Measurements from ENCODE around the gene SCN5A. TPM values are rescaled to one million over a fixed set of nuclear protein-coding genes. Genes with fewer than 3 reads are reported as not detected.

Gene SCN5A
- total RNA-seq, 1 donor from 2014 or later = 3.3 TPM

- Mint-ChIP-seq H3K4me1 (ENCODE audit: low read depth, unreplicated experiment) (no peaks in the 10 kb centered on the region), H3K4me3 (ENCODE audit: unreplicated experiment) (no peak overlapping the region), H3K9me3 (ENCODE audit: unreplicated experiment) (no peaks in the 10 kb centered on the region), H3K36me3 (ENCODE audit: low read depth, unreplicated experiment) (no peaks in the 10 kb centered on the region), H3K27me3 (ENCODE audit: low read depth, unreplicated experiment) (peaks cover 21% of the 10 kb centered on the region), H3K27ac (ENCODE audit: unreplicated experiment) (no peak overlapping the region)
- no peaks in the 10 kb centered on the region for H3K4me1 ChIP-seq (ENCODE audit: insufficient read depth, low read length)
- no peaks in the 10 kb centered on the region for H3K79me2 ChIP-seq (ENCODE audit: insufficient read depth, low read length)
- H4K20me1 ChIP-seq (ENCODE audit: insufficient read depth, low read length) = no peaks in the 10 kb centered on the region
- no peak for TF ChIP-seq CTCF (IDR thresholded peaks at IDR 0.05; ENCODE audit: insufficient read depth, low read depth, low read length)
- TF ChIP-seq EZH2 (IDR thresholded peaks at IDR 0.05; ENCODE audit: insufficient read depth, low read length) = no peak
- H3K9me3 ChIP-seq (ENCODE audit: insufficient read depth, low read depth, low read length) = no peaks in the 10 kb centered on the region
- H3K4me2 ChIP-seq (ENCODE audit: low read length) = no peak overlapping the region
- peaks cover 33% of the 10 kb centered on the region for H3K27me3 ChIP-seq (ENCODE audit: insufficient read depth, low read length)
- no peak overlapping the region for H3K27ac ChIP-seq (ENCODE audit: low read depth, low read length)
- H3K9ac ChIP-seq (ENCODE audit: low read length) = no peak overlapping the region
- no peak for FAIRE-seq
- no peak overlapping the region for H2AFZ ChIP-seq (ENCODE audit: low read depth, low read length)
- no peak overlapping the region for H3K4me3 ChIP-seq (ENCODE audit: insufficient read depth, low read depth, low read length)
- H3K36me3 ChIP-seq (ENCODE audit: insufficient read depth, low read length) = no peaks in the 10 kb centered on the region
- no peak for DNase-seq (ENCODE audit: low read depth)
These were observed 6.4 kb downstream of the SCN5A start for GRCh38 chr3:38643090-38643489.

GRCh38 chr3:38641461-38642110 lies 7.9 kb downstream of the SCN5A start:
- Histone ChIP-seq H3K9me3 (ENCODE audit: insufficient read depth, low read depth, low read length) (no peaks in the 10 kb centered on the region), H3K4me3 (ENCODE audit: insufficient read depth, low read depth, low read length) (no peak overlapping the region), H3K27ac (ENCODE audit: low read depth, low read length) (no peak overlapping the region), H3K4me1 (ENCODE audit: insufficient read depth, low read length) (no peaks in the 10 kb centered on the region), H3K79me2 (ENCODE audit: insufficient read depth, low read length) (no peaks in the 10 kb centered on the region), H3K27me3 (ENCODE audit: insufficient read depth, low read length) (peaks cover 26% of the 10 kb centered on the region), H4K20me1 (ENCODE audit: insufficient read depth, low read length) (no peaks in the 10 kb centered on the region), H3K4me2 (ENCODE audit: low read length) (no peak overlapping the region), H3K9ac (ENCODE audit: low read length) (no peak overlapping the region), H2AFZ (ENCODE audit: low read depth, low read length) (no peak overlapping the region), H3K36me3 (ENCODE audit: insufficient read depth, low read length) (no peaks in the 10 kb centered on the region)
- Mint-ChIP-seq H3K4me3 (ENCODE audit: unreplicated experiment) (no peak overlapping the region), H3K27ac (ENCODE audit: unreplicated experiment) (no peak overlapping the region), H3K9me3 (ENCODE audit: unreplicated experiment) (no peaks in the 10 kb centered on the region), H3K4me1 (ENCODE audit: low read depth, unreplicated experiment) (no peaks in the 10 kb centered on the region), H3K36me3 (ENCODE audit: low read depth, unreplicated experiment) (no peaks in the 10 kb centered on the region), H3K27me3 (ENCODE audit: low read depth, unreplicated experiment) (peaks cover 33% of the 10 kb centered on the region)
- FAIRE-seq (no peak), DNase-seq (ENCODE audit: low read depth) (no peak)
- TF ChIP-seq CTCF (IDR thresholded peaks at IDR 0.05; ENCODE audit: insufficient read depth, low read depth, low read length) (no peak), EZH2 (IDR thresholded peaks at IDR 0.05; ENCODE audit: insufficient read depth, low read length) (no peak)

GRCh38 chr3:38640661-38641452 lies 8.6 kb downstream of the SCN5A start:
- Histone ChIP-seq H3K9ac (ENCODE audit: low read length) (no peak overlapping the region), H3K4me1 (ENCODE audit: insufficient read depth, low read length) (no peaks in the 10 kb centered on the region), H2AFZ (ENCODE audit: low read depth, low read length) (no peak overlapping the region), H3K27ac (ENCODE audit: low read depth, low read length) (no peak overlapping the region), H3K27me3 (ENCODE audit: insufficient read depth, low read length) (peaks cover 31% of the 10 kb centered on the region), H3K79me2 (ENCODE audit: insufficient read depth, low read length) (no peaks in the 10 kb centered on the region), H4K20me1 (ENCODE audit: insufficient read depth, low read length) (no peaks in the 10 kb centered on the region), H3K9me3 (ENCODE audit: insufficient read depth, low read depth, low read length) (no peaks in the 10 kb centered on the region), H3K4me3 (ENCODE audit: insufficient read depth, low read depth, low read length) (no peak overlapping the region), H3K4me2 (ENCODE audit: low read length) (no peak overlapping the region), H3K36me3 (ENCODE audit: insufficient read depth, low read length) (no peaks in the 10 kb centered on the region)
- DNase-seq (ENCODE audit: low read depth) = no peak
- Mint-ChIP-seq H3K36me3 (ENCODE audit: low read depth, unreplicated experiment) (no peaks in the 10 kb centered on the region), H3K27me3 (ENCODE audit: low read depth, unreplicated experiment) (peaks cover 33% of the 10 kb centered on the region), H3K9me3 (ENCODE audit: unreplicated experiment) (no peaks in the 10 kb centered on the region), H3K4me3 (ENCODE audit: unreplicated experiment) (no peak overlapping the region), H3K4me1 (ENCODE audit: low read depth, unreplicated experiment) (no peaks in the 10 kb centered on the region), H3K27ac (ENCODE audit: unreplicated experiment) (no peak overlapping the region)
- no peak for TF ChIP-seq CTCF (IDR thresholded peaks at IDR 0.05; ENCODE audit: insufficient read depth, low read depth, low read length)
- no peak for TF ChIP-seq EZH2 (IDR thresholded peaks at IDR 0.05; ENCODE audit: insufficient read depth, low read length)
- no peak for FAIRE-seq
